SK-N-SH (cell line): Measurements from ENCODE around the gene LDB3.

ENCODE experiments used
- CTCF ChIP-seq: fragments of 200-600 bp; sonication (generic); IDR thresholded peaks from 2 replicates; pipeline ENCODE4 v1.6.1; 2017; ENCODE audit warnings: antibody characterized with exemption, mild to moderate bottlenecking, moderate library complexity
- NRF1 ChIP-seq: IDR thresholded peaks from 2 replicates; pipeline ENCODE4 v1.6.1; 2012; ENCODE audit warnings: low read depth, mild to moderate bottlenecking, low read length
- POLR2AphosphoS5 ChIP-seq: IDR thresholded peaks from 2 replicates; pipeline ENCODE4 v1.6.1; 2012; ENCODE audit warnings: low read depth, low read length
- SIN3A ChIP-seq: IDR thresholded peaks from 2 replicates; pipeline ENCODE4 v1.6.1; 2012; ENCODE audit warnings: low read depth, mild to moderate bottlenecking, low read length, moderate library complexity, borderline replicate concordance

- TF ChIP-seq POLR2AphosphoS5 (no peak), CTCF (no peak), SIN3A (no peak), NRF1 (no peak)
Observed at GRCh38 chr10:86692023-86692514, 23.8 kb downstream of the LDB3 start.
